IMR-90 (cell line): ENCODE measurements around the gene COL5A2. TPM values are rescaled to one million over a fixed set of nuclear protein-coding genes. Genes with fewer than 3 reads are reported as not detected.

Experiments used
- ATAC-seq: fragments of 200-7000 bp; cut with Tn5 transposase; 2 replicates; pipeline ENCODE4 v1.9.1; 2020; ENCODE audit warnings: low read depth, mild to moderate bottlenecking, moderate library complexity
- BruUV-seq: library from RNA; stranded (reverse); fragments of 400-500 nt; replicated peaks from 2 replicates; lab custom pipeline; 2021; lab: Mats Ljungman, UMichigan
- CTCF ChIA-PET: fragments of 300-600 bp; formaldehyde crosslinking; extraction: SDS; loops from one replicate; lab custom pipeline; 2021; ENCODE audit warnings: antibody characterized with exemption; lab: Yijun Ruan, JAX
- POLR2A ChIA-PET: fragments of 300-600 bp; sonication (Branson Sonifier 250); formaldehyde crosslinking; loops from one replicate; lab custom pipeline; 2022; ENCODE audit warnings: antibody characterized with exemption; ENCODE audit not compliant: unreplicated experiment; lab: Charles Lee
- DNase-seq: peaks from one replicate; pipeline ENCODE4 v3.0.0; 2013
- H2AFZ ChIP-seq: replicated peaks from 2 replicates; pipeline ENCODE3; 2013; ENCODE audit warnings: low read length, mild to moderate bottlenecking; ENCODE audit not compliant: poor library complexity
- H2AK5ac ChIP-seq: 2 replicates; pipeline ENCODE4 v1.6.1; 2013; ENCODE audit warnings: low read depth, low read length, inconsistent platforms
- H2AK9ac ChIP-seq: replicated peaks from 2 replicates; pipeline ENCODE3; 2013; ENCODE audit warnings: mild to moderate bottlenecking, low read depth, low read length, moderate library complexity; ENCODE audit not compliant: poor library complexity
- H2BK120ac ChIP-seq: 2 replicates; pipeline ENCODE4 v1.6.1; 2013; ENCODE audit warnings: low read depth, low read length, inconsistent platforms
- H2BK15ac ChIP-seq: 3 replicates; pipeline ENCODE4 v1.6.1; 2013; ENCODE audit warnings: low read depth, low read length, inconsistent platforms
- H2BK20ac ChIP-seq: 2 replicates; pipeline ENCODE4 v1.6.1; 2013; ENCODE audit warnings: low read depth, mild to moderate bottlenecking, inconsistent platforms, low read length, moderate library complexity
- H2BK5ac ChIP-seq: 2 replicates; pipeline ENCODE4 v1.6.1; 2013; ENCODE audit warnings: mild to moderate bottlenecking, low read depth, low read length, inconsistent platforms; ENCODE audit not compliant: poor library complexity, severe bottlenecking
- H3K14ac ChIP-seq: replicated peaks from 2 replicates; pipeline ENCODE4 v1.6.1; 2013; ENCODE audit warnings: low read depth, low read length, inconsistent platforms
- H3K18ac ChIP-seq: 2 replicates; pipeline ENCODE4 v1.6.1; 2013; ENCODE audit warnings: low read depth, low read length, control low read depth
- H3K23ac ChIP-seq: 2 replicates; pipeline ENCODE4 v1.6.1; 2013; ENCODE audit warnings: low read depth, low read length, inconsistent platforms
- H3K27ac ChIP-seq: 2 replicates; pipeline ENCODE4 v1.5.1; 2013; ENCODE audit warnings: mild to moderate bottlenecking, control low read depth, low read length; ENCODE audit not compliant: insufficient read depth
- H3K27me3 ChIP-seq: 2 replicates; pipeline ENCODE4 v1.6.1; 2013; ENCODE audit warnings: low read length; ENCODE audit not compliant: control insufficient read depth, insufficient read depth
- H3K36me3 ChIP-seq: 2 replicates; pipeline ENCODE4 v1.6.1; 2013; ENCODE audit warnings: low read length, mixed read lengths; ENCODE audit not compliant: control insufficient read depth, insufficient read depth
- H3K4ac ChIP-seq: 2 replicates; pipeline ENCODE4 v1.6.1; 2013; ENCODE audit warnings: low read depth, low read length, inconsistent platforms
- H3K4me1 ChIP-seq: 2 replicates; pipeline ENCODE4 v1.6.1; 2013; ENCODE audit warnings: low read length, mixed read lengths; ENCODE audit not compliant: control insufficient read depth, insufficient read depth
- H3K4me2 ChIP-seq: 2 replicates; pipeline ENCODE4 v1.6.1; 2013; ENCODE audit warnings: low read depth, mild to moderate bottlenecking, control low read depth, low read length, moderate library complexity
- H3K4me3 ChIP-seq: 2 replicates; pipeline ENCODE4 v1.5.1; 2013; ENCODE audit warnings: low read depth, mild to moderate bottlenecking, control low read depth, low read length, moderate library complexity; ENCODE audit not compliant: insufficient read depth
- H3K56ac ChIP-seq: 2 replicates; pipeline ENCODE4 v1.6.1; 2013; ENCODE audit warnings: low read length, inconsistent platforms; ENCODE audit not compliant: insufficient read depth; ENCODE audit errors: extremely low read depth
- H3K79me1 ChIP-seq, 2 experiments: 2 replicates each; pipeline ENCODE4 v1.6.1; 2013; ENCODE audit warnings: low read length in 2 of 2, inconsistent platforms in 1 of 2, low read depth in 1 of 2
- H3K9ac ChIP-seq: 2 replicates; pipeline ENCODE4 v1.6.1; 2013; ENCODE audit warnings: low read depth, low read length, control low read depth
- H3K9me1 ChIP-seq: 2 replicates; pipeline ENCODE4 v1.6.1; 2013; ENCODE audit warnings: low read length, inconsistent platforms; ENCODE audit not compliant: insufficient read depth
- H3K9me3 ChIP-seq: 2 replicates; pipeline ENCODE4 v1.6.1; 2013; ENCODE audit warnings: low read length; ENCODE audit not compliant: control insufficient read depth, insufficient read depth
- H4K20me1 ChIP-seq: 2 replicates; pipeline ENCODE4 v1.6.1; 2013; ENCODE audit warnings: low read length, inconsistent platforms; ENCODE audit not compliant: insufficient read depth
- H4K5ac ChIP-seq: 2 replicates; pipeline ENCODE4 v1.6.1; 2013; ENCODE audit warnings: mild to moderate bottlenecking, low read depth, low read length, control low read depth
- H4K8ac ChIP-seq, 2 experiments: 2 replicates each; pipeline ENCODE4 v1.6.1; 2013; ENCODE audit warnings: low read depth in 2 of 2, low read length in 2 of 2, control low read depth in 1 of 2, inconsistent platforms in 1 of 2
- H4K91ac ChIP-seq: 2 replicates; pipeline ENCODE4 v1.6.1; 2013; ENCODE audit warnings: low read depth, low read length, inconsistent platforms; ENCODE audit not compliant: insufficient read depth
- BHLHE40 ChIP-seq: fragments of 150-350 bp; IDR thresholded peaks from 2 replicates; pipeline ENCODE4 v1.6.1; 2016; ENCODE audit warnings: mild to moderate bottlenecking, low read depth, low read length
- CEBPB ChIP-seq: IDR thresholded peaks from 2 replicates; pipeline ENCODE4 v1.6.1; 2012; ENCODE audit warnings: low read depth, low read length, improper control_type of control experiment
- CHD1 ChIP-seq: IDR thresholded peaks from 2 replicates; pipeline ENCODE4 v1.6.1; 2012; ENCODE audit warnings: low read depth, low read length, improper control_type of control experiment
- CTCF ChIP-seq: conservative IDR thresholded peaks from 2 replicates; pipeline ENCODE4 v1.5.1; 2012; ENCODE audit warnings: mild to moderate bottlenecking, low read depth, low read length, improper control_type of control experiment
- ELK1 ChIP-seq: fragments of 150-350 bp; IDR thresholded peaks from 2 replicates; pipeline ENCODE4 v1.6.1; 2016; ENCODE audit warnings: low read depth, mild to moderate bottlenecking, low read length, moderate library complexity, borderline replicate concordance
- FOS ChIP-seq: fragments of 150-350 bp; IDR thresholded peaks from 2 replicates; pipeline ENCODE4 v1.6.1; 2016; ENCODE audit warnings: low read depth, low read length
- MAFK ChIP-seq: IDR thresholded peaks from 2 replicates; pipeline ENCODE4 v1.6.1; 2012; ENCODE audit warnings: low read depth, low read length, improper control_type of control experiment
- MAZ ChIP-seq: IDR thresholded peaks from 2 replicates; pipeline ENCODE4 v1.6.1; 2012; ENCODE audit warnings: low read depth, mild to moderate bottlenecking, low read length, improper control_type of control experiment, moderate library complexity, borderline replicate concordance
- MXI1 ChIP-seq: IDR thresholded peaks from 2 replicates; pipeline ENCODE4 v1.6.1; 2012; ENCODE audit warnings: low read depth, mild to moderate bottlenecking, low read length, moderate library complexity, borderline replicate concordance
- NFE2L2 ChIP-seq: fragments of 150-350 bp; IDR thresholded peaks from 2 replicates; pipeline ENCODE4 v1.6.1; 2016; ENCODE audit warnings: low read depth, mild to moderate bottlenecking, low read length
- POLR2A ChIP-seq: IDR thresholded peaks from 2 replicates; pipeline ENCODE4 v1.6.1; 2012; ENCODE audit warnings: mild to moderate bottlenecking, low read depth, low read length
- RAD21 ChIP-seq: IDR thresholded peaks from 2 replicates; pipeline ENCODE4 v1.6.1; 2012; ENCODE audit warnings: low read length, improper control_type of control experiment
- RCOR1 ChIP-seq: IDR thresholded peaks from 2 replicates; pipeline ENCODE4 v1.6.1; 2012; ENCODE audit warnings: mild to moderate bottlenecking, low read length, improper control_type of control experiment; ENCODE audit not compliant: insufficient replicate concordance
- RFX5 ChIP-seq: IDR thresholded peaks from 2 replicates; pipeline ENCODE4 v1.8.0; 2012; ENCODE audit warnings: low read depth, mild to moderate bottlenecking, low read length, moderate library complexity
- SMC3 ChIP-seq: fragments of 150-350 bp; IDR thresholded peaks from 2 replicates; pipeline ENCODE4 v1.6.1; 2016; ENCODE audit warnings: low read depth, mild to moderate bottlenecking, antibody characterized with exemption, low read length, moderate library complexity
- WGBS, 2 experiments: methylation state at CpG; one replicate each; pipeline versions ENCODE4 v1.1.5 to v1.1.7; 2013; ENCODE audit warnings: missing lambda C conversion rate in 2 of 2; ENCODE audit not compliant: insufficient read length in 1 of 2; ENCODE audit errors: extremely low coverage in 2 of 2; 5-methylcytosine and 5-hydroxymethylcytosine counted together
- dilution Hi-C: fragments of 300-500 bp; cut with HindIII; formaldehyde crosslinking; loops from one replicate; pipeline ENCODE4 v1.14.3; 2018; ENCODE audit warnings: low sequenced_read_pairs; ENCODE audit not compliant: unreplicated experiment
- in situ Hi-C: fragments of 300-500 bp; cut with MboI; formaldehyde crosslinking; loops from 3 replicates; pipeline ENCODE4 v1.14.3; 2019; ENCODE audit warnings: low sequenced_read_pairs, inconsistent platforms, mixed read lengths
- intact Hi-C: fragments of 100-400 bp; cut with micrococcal nuclease; formaldehyde crosslinking; loops from 2 replicates; pipeline ENCODE4 v1.10.0; 2022
- polyA plus RNA-seq, 3 experiments: library from polyadenylated mRNA; depleted of rRNA; stranded (reverse); fragments of >200 nt; gene quantifications; 2 replicates each; pipeline ENCODE4 v1.2.3, GENCODE V29; 2012; ENCODE audit warnings: low replicate concordance in 1 of 3
- total RNA-seq: library from RNA; depleted of rRNA; stranded (reverse); fragments of >200 nt; gene quantifications from 2 replicates; pipeline ENCODE4 v1.2.3, GENCODE V29; 2012
- TF ChIP-seq, protein P1 (sequence below): fragments of 150-350 bp; IDR thresholded peaks from 2 replicates; pipeline ENCODE4 v1.6.1; 2017; ENCODE audit warnings: mild to moderate bottlenecking, antibody characterized with exemption, low read length, low read depth

Gene COL5A2
- total and polyA plus RNA-seq, 2 of the 4 experiments (the other 2 are of a cell fraction): 181 to 257 TPM

DNA sequence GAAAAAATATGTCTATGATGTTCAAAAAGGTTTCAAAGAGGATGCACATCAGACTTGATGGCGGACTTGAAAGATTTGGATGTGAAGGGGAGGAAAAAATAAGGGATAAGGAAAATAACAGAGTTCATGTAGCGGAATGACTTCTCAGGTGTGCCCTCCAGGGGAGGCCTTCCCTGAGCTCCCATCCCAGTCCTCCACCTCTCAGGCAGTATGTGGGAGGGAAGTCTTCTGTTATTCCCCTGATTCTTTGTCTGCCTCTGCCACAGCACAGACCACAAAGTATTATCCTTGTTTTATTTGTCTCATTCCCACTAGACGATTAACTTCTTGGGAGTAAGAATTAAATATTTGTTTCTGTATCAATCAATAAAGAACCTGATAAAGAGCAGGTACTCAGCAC lies 17.7 kb downstream of the COL5A2 start:
- intact Hi-C loops (loop anchor here (5.0 kb wide), 1 partner anchor 125 kb away; no protein-coding TSS in a partner anchor), dilution Hi-C loops (no loop called here), in situ Hi-C loops (no loop called here)
- H2BK20ac ChIP-seq: no peak overlapping the region
- no peak overlapping the region for H3K4me2 ChIP-seq
- H3K4me3 ChIP-seq: no peak overlapping the region
- H3K4ac ChIP-seq: 0 out of 2 replicates have a peak overlapping the region, but pooled peaks have one; percentile 3
- no peak overlapping the region for H2BK15ac ChIP-seq
- peaks cover 5% of the 10 kb centered on the region for H3K9me1 ChIP-seq
- peaks cover 48% of the 10 kb centered on the region; the same call in 1 of the 2 replicates for H4K20me1 ChIP-seq
- H3K18ac ChIP-seq: no peak overlapping the region; the same call in 1 of the 2 replicates
- H3K9ac ChIP-seq: no peak overlapping the region
- peaks cover 0 to 26% of the 10 kb centered on the region in 2 experiments; a peak in 2 of 4 replicates for H3K79me1 ChIP-seq
- peak overlapping the region; percentile 57; the same call in 1 of the 2 replicates for H3K27ac ChIP-seq
- H3K23ac ChIP-seq: no peak overlapping the region; the same call in 1 of the 2 replicates
- peak overlapping the region; percentile 53; the same call in 1 of the 2 replicates for H4K5ac ChIP-seq
- WGBS, 2 experiments: no CpG with 5 or more reads among the region's 3 CpGs
- no peak for TF ChIP-seq MAZ
- no peak for TF ChIP-seq POLR2A
- no peak for TF ChIP-seq CTCF
- no peak for TF ChIP-seq RCOR1
- no peak for TF ChIP-seq RFX5
- TF ChIP-seq ELK1: no peak
- TF ChIP-seq SMC3: no peak
- no peak for TF ChIP-seq MXI1
- no peak for TF ChIP-seq CHD1
- no peak for TF ChIP-seq FOS
- no peak for TF ChIP-seq BHLHE40
- TF ChIP-seq NFE2L2: no peak
- TF ChIP-seq, protein P1, sequence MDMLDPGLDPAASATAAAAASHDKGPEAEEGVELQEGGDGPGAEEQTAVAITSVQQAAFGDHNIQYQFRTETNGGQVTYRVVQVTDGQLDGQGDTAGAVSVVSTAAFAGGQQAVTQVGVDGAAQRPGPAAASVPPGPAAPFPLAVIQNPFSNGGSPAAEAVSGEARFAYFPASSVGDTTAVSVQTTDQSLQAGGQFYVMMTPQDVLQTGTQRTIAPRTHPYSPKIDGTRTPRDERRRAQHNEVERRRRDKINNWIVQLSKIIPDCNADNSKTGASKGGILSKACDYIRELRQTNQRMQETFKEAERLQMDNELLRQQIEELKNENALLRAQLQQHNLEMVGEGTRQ: no peak
- TF ChIP-seq RAD21: no peak
- TF ChIP-seq MAFK: no peak
- TF ChIP-seq CEBPB: no peak
- H3K14ac ChIP-seq: no peak overlapping the region
- DNase-seq (no peak), ATAC-seq (no peak)
- ChIA-PET POLR2A (no interaction called here), CTCF (no interaction called here)
- no peaks in the 10 kb centered on the region for H3K9me3 ChIP-seq
- no peak overlapping the region for H2BK120ac ChIP-seq
- H4K91ac ChIP-seq: no peak overlapping the region
- H2AK5ac ChIP-seq: no peak overlapping the region
- peak overlapping the region; percentile 5 for H2BK5ac ChIP-seq
- H3K36me3 ChIP-seq: peaks cover 5% of the 10 kb centered on the region
- H2AK9ac ChIP-seq: no peak overlapping the region
- H3K27me3 ChIP-seq: no peaks in the 10 kb centered on the region
- H4K8ac ChIP-seq: 0 out of 4 replicates have a peak overlapping the region, but pooled peaks of 1 of the 2 experiments have one; percentile 49
- no peak overlapping the region for H3K56ac ChIP-seq
- BruUV-seq: no TSS peak
- H3K4me1 ChIP-seq: peaks cover 14% of the 10 kb centered on the region
- H2AFZ ChIP-seq: no peak overlapping the region
